Pancreas (tissue), 10 donors: ENCODE measurements around the gene RAD23A. TPM values are rescaled to one million over a fixed set of nuclear protein-coding genes. Genes with fewer than 3 reads are reported as not detected.
"Not testable (repeated sequence)": the region's sequence is repeated elsewhere in the genome, so short reads cannot be mapped to it uniquely, and the experiment has no call there.

Experiments used
- ATAC-seq, 4 donors: fragments of 200-7000 bp; cut with Tn5 transposase; one replicate each; pipeline versions ENCODE4 v1.8.0 to v1.9.1; 2020; ENCODE audit warnings: mild to moderate bottlenecking in 4 of 4, moderate library complexity in 4 of 4
- DNase-seq, 6 donors: peaks; one replicate each; pipeline ENCODE4 v3.0.0-alpha.2; 2020
- FAIRE-seq: peaks from 2 replicates; lab custom pipeline; 2012; peaks lifted over from hg19 to GRCh38; lab: Jason Lieb, UNC
- H3K27ac ChIP-seq, 4 donors: fragments of 200-600 bp; sonication (generic); 1 replicate in 3 of 4; 2 replicates in 1 of 4; pipeline versions ENCODE4 v1.5.0 to v1.8.0; 2020
- H3K27me3 ChIP-seq, 4 donors: fragments of 200-600 bp; one replicate each; pipeline ENCODE4 v1.8.0; 2021
- H3K36me3 ChIP-seq, 3 donors: fragments of 200-600 bp; sonication (generic) in 1 of 3; one replicate each; pipeline versions ENCODE4 v1.5.0 to v1.8.0; 2020 to 2021
- H3K4me1 ChIP-seq, 3 donors: fragments of 200-600 bp; one replicate each; pipeline ENCODE4 v1.8.0; 2021
- H3K4me3 ChIP-seq, 4 donors: fragments of 200-600 bp; sonication (generic) in 2 of 4; one replicate each; pipeline versions ENCODE4 v1.5.0 to v1.8.0; 2020 to 2021
- H3K9me3 ChIP-seq, 4 donors: fragments of 200-600 bp; one replicate each; pipeline ENCODE4 v1.8.0; 2021
- WGBS, 2 donors: extraction: QIAGEN DNeasy Blood & Tissue Kit; methylation state at CpG; one replicate each; pipeline ENCODE4 v1.1.7; 2013; 5-methylcytosine and 5-hydroxymethylcytosine counted together
- intact Hi-C, 3 donors: fragments of 100-400 bp; cut with DNase I; formaldehyde crosslinking; loops; one replicate each; pipeline versions ENCODE4 v1.11.1 to v1.14.2; 2022
- polyA plus RNA-seq, 2 donors: library from polyadenylated mRNA; stranded (reverse); fragments of 200-250 nt; gene quantifications; one replicate each; pipeline ENCODE4 v1.2.3, GENCODE V29; 2013
- total RNA-seq, 6 donors: library from RNA; stranded (reverse); fragmentation: NEBNext Ultra II Directional in 4 of 6; extraction: Animal tissue kit (Norgen Biotek cat#: 25700) in 4 of 6; gene quantifications; one replicate each; pipeline versions ENCODE4 v1.2.1 to v1.2.4, GENCODE V29; 2021 to 2023
- TF ChIP-seq, protein P1 (sequence below), 4 donors: fragments of 200-600 bp; sonication (generic) in 3 of 4; IDR thresholded peaks; one replicate each; pipeline versions ENCODE4 v1.5.0 to v1.8.0; 2021; ENCODE audit warnings: antibody characterized with exemption in 4 of 4
- donor health status: healthy with polysubstance abuse.
- donor health status: DM: no; HTN: no; CAD: no; lungs with moderate emphysema.
- donor health status: DM: no; HTN: no; CAD: no.
- donor health status: control.
- donor health status: control.
- donor health status: Bipolar disorder and iron deficiency.
- donor health status: DM: yes; HTN: yes; CAD: no.
- donor health status: DM: no; HTN: no; CAD: no.
- donor health status: DM: no; HTN: no; CAD: no.
- donor health status: DM: yes; HTN: yes; CAD: no.

The RAD23A gene
- total and polyA plus RNA-seq, 8 donors, result 35.0 to 99.1 (median 46.8) TPM

DNA sequence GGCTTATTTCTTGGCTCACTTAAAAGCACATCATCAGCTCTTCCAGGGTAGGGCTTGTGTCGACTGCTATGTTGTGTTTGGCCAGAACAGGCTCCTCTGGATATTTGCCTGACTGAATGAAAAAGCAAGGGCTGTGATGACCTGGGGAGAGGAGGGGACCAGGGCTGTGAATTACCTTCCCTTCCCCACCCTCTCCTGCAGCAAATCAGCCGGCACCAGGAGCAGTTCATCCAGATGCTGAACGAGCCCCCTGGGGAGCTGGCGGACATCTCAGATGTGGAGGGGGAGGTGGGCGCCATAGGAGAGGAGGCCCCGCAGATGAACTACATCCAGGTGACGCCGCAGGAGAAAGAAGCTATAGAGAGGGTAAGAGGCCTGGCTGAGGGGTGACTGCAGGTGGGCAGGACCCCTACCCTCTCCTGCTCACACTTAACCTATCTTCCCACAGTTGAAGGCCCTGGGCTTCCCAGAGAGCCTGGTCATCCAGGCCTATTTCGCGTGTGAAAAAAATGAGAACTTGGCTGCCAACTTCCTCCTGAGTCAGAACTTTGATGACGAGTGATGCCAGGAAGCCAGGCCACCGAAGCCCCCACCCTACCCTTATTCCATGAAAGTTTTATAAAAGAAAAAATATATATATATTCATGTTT lies 7.0 kb downstream of the RAD23A start:
- Histone ChIP-seq H3K27ac (no peak overlapping the region), H3K27me3 (no peaks in the 10 kb centered on the region), H3K4me3 (no peak overlapping the region), H3K36me3 (peaks cover 0 to 47% (median 29%) of the 10 kb centered on the region in 3 donors), H3K9me3 (no peaks in the 10 kb centered on the region), H3K4me1 (peaks cover under 1 to 9% (median 7%) of the 10 kb centered on the region in 3 donors)
- FAIRE-seq (no peak), ATAC-seq (no peak), DNase-seq (no peak)
- TF ChIP-seq, protein P1, sequence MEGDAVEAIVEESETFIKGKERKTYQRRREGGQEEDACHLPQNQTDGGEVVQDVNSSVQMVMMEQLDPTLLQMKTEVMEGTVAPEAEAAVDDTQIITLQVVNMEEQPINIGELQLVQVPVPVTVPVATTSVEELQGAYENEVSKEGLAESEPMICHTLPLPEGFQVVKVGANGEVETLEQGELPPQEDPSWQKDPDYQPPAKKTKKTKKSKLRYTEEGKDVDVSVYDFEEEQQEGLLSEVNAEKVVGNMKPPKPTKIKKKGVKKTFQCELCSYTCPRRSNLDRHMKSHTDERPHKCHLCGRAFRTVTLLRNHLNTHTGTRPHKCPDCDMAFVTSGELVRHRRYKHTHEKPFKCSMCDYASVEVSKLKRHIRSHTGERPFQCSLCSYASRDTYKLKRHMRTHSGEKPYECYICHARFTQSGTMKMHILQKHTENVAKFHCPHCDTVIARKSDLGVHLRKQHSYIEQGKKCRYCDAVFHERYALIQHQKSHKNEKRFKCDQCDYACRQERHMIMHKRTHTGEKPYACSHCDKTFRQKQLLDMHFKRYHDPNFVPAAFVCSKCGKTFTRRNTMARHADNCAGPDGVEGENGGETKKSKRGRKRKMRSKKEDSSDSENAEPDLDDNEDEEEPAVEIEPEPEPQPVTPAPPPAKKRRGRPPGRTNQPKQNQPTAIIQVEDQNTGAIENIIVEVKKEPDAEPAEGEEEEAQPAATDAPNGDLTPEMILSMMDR (IDR thresholded peaks at IDR 0.05), result no peak
- intact Hi-C loops, result no loop called here
- 69 to 75% methylated on average over 12 of the region's 12 CpGs for WGBS, 2 donors

DNA sequence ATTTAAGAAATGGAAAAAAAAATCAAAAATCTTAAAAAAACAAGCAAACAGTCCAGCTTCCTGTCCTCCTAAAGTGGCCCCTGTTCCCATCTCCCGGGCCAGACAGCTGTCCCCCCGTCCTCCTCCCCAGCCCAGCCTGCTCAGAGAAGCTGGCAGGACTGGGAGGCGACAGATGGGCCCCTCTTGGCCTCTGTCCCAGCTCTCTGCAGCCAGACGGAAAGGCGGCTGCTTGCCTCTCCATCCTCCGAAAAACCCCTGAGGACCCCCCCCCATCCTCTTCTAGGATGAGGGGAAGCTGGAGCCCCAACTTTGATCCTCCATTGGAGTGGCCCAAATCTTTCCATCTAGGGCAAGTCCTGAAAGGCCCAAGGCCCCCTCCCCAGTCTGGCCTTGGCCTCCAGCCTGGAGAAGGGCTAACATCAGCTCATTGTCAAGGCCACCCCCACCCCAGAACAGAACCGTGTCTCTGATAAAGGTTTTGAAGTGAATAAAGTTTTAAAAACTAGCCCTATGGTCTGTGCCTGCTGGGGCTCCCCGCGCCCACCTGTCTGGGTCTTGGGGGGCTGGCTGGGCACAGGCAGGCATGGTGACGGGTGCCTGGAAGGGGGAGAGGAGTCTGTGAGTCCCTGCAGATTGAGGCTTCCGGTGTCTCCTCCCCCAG lies 7.6 kb downstream of the RAD23A start:
- Histone ChIP-seq H3K9me3 (no peaks in the 10 kb centered on the region), H3K27ac (no peak overlapping the region), H3K4me3 (no peak overlapping the region), H3K4me1 (peaks cover 0 to 8% (median 7%) of the 10 kb centered on the region in 3 donors), H3K36me3 (peaks cover 0 to 41% (median 28%) of the 10 kb centered on the region in 3 donors), H3K27me3 (no peaks in the 10 kb centered on the region)
- TF ChIP-seq, protein P1 (IDR thresholded peaks at IDR 0.05), result no peak
- 56 to 59% methylated on average over 11 of the region's 11 CpGs for WGBS, 2 donors
- DNase-seq (no peak), FAIRE-seq (no peak), ATAC-seq (no peak)
- intact Hi-C loops, result no loop called here

DNA sequence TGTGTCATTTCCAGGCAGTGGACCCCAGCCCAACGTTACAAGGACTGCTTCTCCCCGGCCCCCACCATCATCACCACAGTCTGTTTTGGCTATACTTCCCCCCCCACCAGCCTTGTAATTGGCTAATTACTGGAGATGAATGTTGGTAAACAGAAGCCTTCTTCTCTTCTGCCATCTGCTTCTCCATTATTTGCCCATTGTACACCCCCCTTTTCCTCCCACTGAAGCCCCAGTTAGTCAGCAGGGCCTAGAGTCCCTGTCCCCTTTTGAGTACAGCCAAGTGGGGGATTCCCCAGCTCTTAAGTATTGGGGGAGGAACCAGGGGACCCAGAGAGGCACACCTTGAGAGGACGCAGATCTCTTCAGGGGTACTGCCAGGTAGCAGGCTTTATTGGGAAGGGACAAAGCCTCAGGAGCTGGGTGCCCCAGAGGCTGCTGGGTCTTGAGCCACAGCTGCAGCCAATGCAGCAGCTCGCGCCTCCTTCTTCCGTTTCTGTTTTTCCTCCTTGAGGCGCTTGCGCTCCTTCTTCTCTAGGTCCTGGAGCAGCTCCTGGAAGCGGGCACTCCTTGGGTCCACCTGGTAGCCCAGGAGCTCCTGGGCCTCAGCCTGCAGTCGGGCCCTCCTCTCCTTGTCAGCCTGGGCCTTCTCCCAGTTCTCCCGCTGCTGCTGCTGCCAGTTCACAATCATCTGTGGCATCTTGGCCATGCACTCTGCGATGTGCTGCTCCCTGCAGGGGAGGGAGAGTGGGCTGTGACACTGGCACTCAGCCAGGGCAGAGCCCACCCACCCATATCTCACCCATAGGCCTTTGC lies 8.3 kb downstream of the RAD23A start:
- DNase-seq, result no peak
- ATAC-seq, result no peak
- Histone ChIP-seq H3K27ac (no peak overlapping the region), H3K9me3 (no peaks in the 10 kb centered on the region), H3K36me3 (peaks cover 0 to 33% (median 21%) of the 10 kb centered on the region in 3 donors), H3K27me3 (no peaks in the 10 kb centered on the region), H3K4me3 (no peak overlapping the region), H3K4me1 (peaks cover 0 to 8% (median 7%) of the 10 kb centered on the region in 3 donors)
- intact Hi-C loops, result no loop called here
- WGBS, 2 donors, result 59 to 60% methylated on average over 12 of the region's 12 CpGs
- no peak for FAIRE-seq
- TF ChIP-seq, protein P1 (IDR thresholded peaks at IDR 0.05), result no peak

DNA sequence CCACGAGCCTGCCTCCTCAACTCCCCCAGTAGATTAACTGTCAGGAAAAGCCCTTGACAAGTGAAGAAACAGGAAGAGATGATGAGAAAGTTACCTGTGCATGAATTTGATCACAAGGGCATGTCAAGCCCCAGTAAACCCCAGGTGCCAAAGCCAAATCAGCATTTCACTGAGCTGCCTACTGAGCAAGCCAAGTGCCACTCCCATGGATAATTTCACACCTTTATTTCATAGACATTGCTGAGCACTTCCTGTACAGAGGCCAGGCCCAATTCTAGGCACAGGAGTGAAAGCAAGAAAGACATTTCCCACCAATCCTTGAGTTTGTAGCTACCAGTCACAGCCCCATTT lies 8.9 kb downstream of the RAD23A start:
- TF ChIP-seq, protein P1 (IDR thresholded peaks at IDR 0.05), result no peak
- peaks cover 0 to 8% (median 7%) of the 10 kb centered on the region in 3 donors for H3K4me1 ChIP-seq
- H3K36me3 ChIP-seq, result peaks cover 0 to 27% (median 15%) of the 10 kb centered on the region in 3 donors
- FAIRE-seq, result no peak
- H3K27me3 ChIP-seq, result no peaks in the 10 kb centered on the region
- whole genome bisulfite sequencing, 2 donors, result 36 to 46% methylated on average over 1 of the region's 1 CpG
- H3K27ac ChIP-seq, result no peak overlapping the region
- no peaks in the 10 kb centered on the region for H3K9me3 ChIP-seq
- intact Hi-C loops, result no loop called here
- no peak overlapping the region for H3K4me3 ChIP-seq
- ATAC-seq, result no peak
- DNase-seq, result no peak

DNA sequence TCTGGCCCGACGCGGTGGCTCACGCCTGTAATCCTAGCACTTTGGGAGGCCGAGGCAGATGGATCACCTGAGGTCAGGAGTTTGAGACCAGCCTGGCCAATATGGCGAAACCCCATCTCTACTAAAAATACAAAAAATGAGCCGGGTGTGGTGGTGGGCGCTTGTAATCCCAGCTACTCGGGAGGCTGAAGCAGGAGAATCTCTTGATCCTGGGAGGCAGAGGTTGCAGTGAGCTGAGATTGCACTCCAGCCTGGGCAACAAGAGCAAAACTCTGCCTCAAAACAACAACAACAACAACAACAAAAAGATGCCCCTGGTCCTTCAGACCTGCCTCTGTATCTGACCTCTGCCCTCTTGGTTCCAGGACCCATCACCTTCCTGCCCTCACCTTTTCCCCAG lies 9.9 kb downstream of the RAD23A start:
- intact Hi-C loops, H3K4me1 ChIP-seq, H3K27ac ChIP-seq, DNase-seq, FAIRE-seq, ATAC-seq, H3K9me3 ChIP-seq, H3K27me3 ChIP-seq: not testable (repeated sequence)
- Histone ChIP-seq H3K4me3 (peak overlapping the region in 1 of 4 donors; percentile 96), H3K36me3 (peaks cover 0 to 17% (median 9%) of the 10 kb centered on the region in 3 donors)
- 84 to 87% methylated on average over 9 of the region's 9 CpGs for WGBS, 2 donors
